Aorta (tissue), 5 donors: Measurements from ENCODE around the gene CPSF3. TPM values are rescaled to one million over a fixed set of nuclear protein-coding genes. Genes with fewer than 3 reads are reported as not detected.

ENCODE experiments used
- ATAC-seq: fragments of 200-7000 bp; cut with Tn5 transposase; one replicate; pipeline ENCODE4 v1.9.1; 2022; ENCODE audit warnings: moderate library complexity; ENCODE audit not compliant: low FRiP score
- DNase-seq, 2 donors: peaks; one replicate each; pipeline ENCODE4 v3.0.0-alpha.2; 2020
- H3K27ac ChIP-seq, 2 donors: one replicate each; pipeline ENCODE4 v1.5.1; 2013; ENCODE audit warnings: low read length in 2 of 2, mild to moderate bottlenecking in 2 of 2, moderate library complexity in 2 of 2, control low read depth in 1 of 2, inconsistent platforms in 1 of 2, low read depth in 1 of 2
- H3K27me3 ChIP-seq, 2 donors: one replicate each; pipeline ENCODE4 v1.6.1; 2013; ENCODE audit warnings: control low read depth in 1 of 2, low read length in 1 of 2, mild to moderate bottlenecking in 1 of 2, moderate library complexity in 1 of 2; ENCODE audit not compliant: insufficient read depth in 2 of 2, control insufficient read depth in 1 of 2
- H3K36me3 ChIP-seq, 2 donors: one replicate each; pipeline ENCODE4 v1.6.1; 2013; ENCODE audit warnings: control low read depth in 1 of 2, low read length in 1 of 2, mild to moderate bottlenecking in 1 of 2; ENCODE audit not compliant: insufficient read depth in 2 of 2, control insufficient read depth in 1 of 2
- H3K4me1 ChIP-seq, 2 donors: one replicate each; pipeline ENCODE4 v1.6.1; 2013; ENCODE audit warnings: low read length in 2 of 2, control low read depth in 1 of 2, mild to moderate bottlenecking in 1 of 2, moderate library complexity in 1 of 2; ENCODE audit not compliant: insufficient read depth in 2 of 2, control insufficient read depth in 1 of 2
- H3K4me3 ChIP-seq, 2 donors: one replicate each; pipeline ENCODE4 v1.5.1; 2013; ENCODE audit warnings: low read length in 2 of 2, control low read depth in 1 of 2, mild to moderate bottlenecking in 1 of 2
- H3K9me3 ChIP-seq: one replicate; pipeline ENCODE4 v1.6.1; 2013; ENCODE audit warnings: mild to moderate bottlenecking, low read length; ENCODE audit not compliant: control insufficient read depth
- WGBS, 2 donors: extraction: QIAGEN DNeasy Blood & Tissue Kit; methylation state at CpG; one replicate each; pipeline ENCODE4 v1.1.7; 2013; 5-methylcytosine and 5-hydroxymethylcytosine counted together
- intact Hi-C, 2 donors: fragments of 100-400 bp; cut with DNase I; formaldehyde crosslinking; loops; one replicate each; pipeline versions ENCODE4 v1.14.2 to v1.15.0; 2022
- polyA plus RNA-seq, 2 donors: library from polyadenylated mRNA; stranded (reverse); fragments of 200-250 nt; gene quantifications; one replicate each; pipeline ENCODE4 v1.2.3, GENCODE V29; 2013
- total RNA-seq, 2 donors: library from RNA; stranded (reverse); fragmentation: NEBNext Ultra II Directional; extraction: Animal tissue kit (Norgen Biotek cat#: 25700); gene quantifications; one replicate each; pipeline ENCODE4 v1.2.1, GENCODE V29; 2021
- donor health status: healthy with polysubstance abuse.
- donor health status: Bipolar disorder and iron deficiency.
- donor health status: DM: no; HTN: no; CAD: no.
- donor health status: DM: no; HTN: no; CAD: no.
- donor health status: DM: yes; HTN: yes; CAD: no.

Gene CPSF3
- total and polyA plus RNA-seq, 4 donors, result 12.9 to 20.4 (median 14.7) TPM

- ATAC-seq (no peak), DNase-seq (no peak)
- Histone ChIP-seq H3K27ac (no peak overlapping the region), H3K9me3 (no peaks in the 10 kb centered on the region), H3K27me3 (no peaks in the 10 kb centered on the region), H3K4me3 (no peak overlapping the region), H3K36me3 (peaks cover 0 to 8% of the 10 kb centered on the region in 2 donors), H3K4me1 (no peaks in the 10 kb centered on the region)
- WGBS, 2 donors, result 95 to 97% methylated on average over 1 of the region's 1 CpG
- intact Hi-C loops, result no loop called here
These were observed 16.7 kb downstream of the CPSF3 start for GRCh38 chr2:9440058-9440727.

GRCh38 chr2:9441556-9441955 is 18.1 kb downstream of the CPSF3 start:
- no peaks in the 10 kb centered on the region for H3K27me3 ChIP-seq
- DNase-seq, result no peak
- 32 to 35% methylated on average over 3 of the region's 3 CpGs for WGBS, 2 donors
- no peak overlapping the region for H3K27ac ChIP-seq
- H3K4me3 ChIP-seq, result no peak overlapping the region
- no peaks in the 10 kb centered on the region for H3K9me3 ChIP-seq
- intact Hi-C loops, result no loop called here
- H3K4me1 ChIP-seq, result no peaks in the 10 kb centered on the region
- ATAC-seq, result no peak
- H3K36me3 ChIP-seq, result peaks cover 0 to 8% of the 10 kb centered on the region in 2 donors

- H3K27me3 ChIP-seq, result no peaks in the 10 kb centered on the region
- ATAC-seq (no peak), DNase-seq (no peak)
- H3K4me3 ChIP-seq, result no peak overlapping the region
- no peak overlapping the region for H3K27ac ChIP-seq
- intact Hi-C loops, result no loop called here
- no peaks in the 10 kb centered on the region for H3K4me1 ChIP-seq
- peaks cover 0 to 5% of the 10 kb centered on the region in 2 donors for H3K36me3 ChIP-seq
- H3K9me3 ChIP-seq, result no peaks in the 10 kb centered on the region
- 92 to 93% methylated on average over 5 of the region's 5 CpGs for WGBS, 2 donors
These were observed 20.1 kb downstream of the CPSF3 start for GRCh38 chr2:9443526-9443925.

- H3K36me3 ChIP-seq, result peaks cover 0 to 5% of the 10 kb centered on the region in 2 donors
- no peak overlapping the region for H3K4me3 ChIP-seq
- WGBS, 2 donors, result 91 to 94% methylated on average over 7 of the region's 7 CpGs
- no peaks in the 10 kb centered on the region for H3K27me3 ChIP-seq
- no peaks in the 10 kb centered on the region for H3K4me1 ChIP-seq
- DNase-seq, result no peak
- ATAC-seq, result no peak
- H3K9me3 ChIP-seq, result no peaks in the 10 kb centered on the region
- H3K27ac ChIP-seq, result no peak overlapping the region
- intact Hi-C loops, result no loop called here
These were observed 21.6 kb downstream of the CPSF3 start for GRCh38 chr2:9445089-9445488.

GRCh38 chr2:9451231-9451630 is 27.8 kb downstream of the CPSF3 start:
- H3K9me3 ChIP-seq, result no peaks in the 10 kb centered on the region
- H3K4me3 ChIP-seq, result no peak overlapping the region
- H3K4me1 ChIP-seq, result no peaks in the 10 kb centered on the region
- H3K36me3 ChIP-seq, result peaks cover 0 to 2% of the 10 kb centered on the region in 2 donors
- H3K27me3 ChIP-seq, result no peaks in the 10 kb centered on the region
- intact Hi-C loops, result no loop called here
- DNase-seq (no peak), ATAC-seq (no peak)
- H3K27ac ChIP-seq, result no peak overlapping the region
- WGBS, 2 donors, result 94 to 99% methylated on average over 1 of the region's 1 CpG

GRCh38 chr2:9460441-9461017 is 37.1 kb downstream of the CPSF3 start:
- ATAC-seq (no peak), DNase-seq (no peak)
- H3K27me3 ChIP-seq, result no peaks in the 10 kb centered on the region
- H3K9me3 ChIP-seq, result no peaks in the 10 kb centered on the region
- no peaks in the 10 kb centered on the region for H3K4me1 ChIP-seq
- no peak overlapping the region for H3K4me3 ChIP-seq
- intact Hi-C loops, result no loop called here
- 90 to 99% methylated on average over 3 of the region's 3 CpGs for WGBS, 2 donors
- H3K27ac ChIP-seq, result no peak overlapping the region
- H3K36me3 ChIP-seq, result peaks cover 0 to 7% of the 10 kb centered on the region in 2 donors

GRCh38 chr2:9461079-9461478 is 37.6 kb downstream of the CPSF3 start:
- Histone ChIP-seq H3K27me3 (no peaks in the 10 kb centered on the region), H3K27ac (no peak overlapping the region), H3K4me1 (no peaks in the 10 kb centered on the region), H3K4me3 (no peak overlapping the region), H3K9me3 (no peaks in the 10 kb centered on the region), H3K36me3 (peaks cover 0 to 7% of the 10 kb centered on the region in 2 donors)
- intact Hi-C loops, result no loop called here
- 91 to 93% methylated on average over 3 of the region's 3 CpGs for WGBS, 2 donors
- ATAC-seq (no peak), DNase-seq (no peak)

- H3K27me3 ChIP-seq, result no peaks in the 10 kb centered on the region
- H3K9me3 ChIP-seq, result no peaks in the 10 kb centered on the region
- no peak for ATAC-seq
- 75 to 85% methylated on average over 5 of the region's 5 CpGs for WGBS, 2 donors
- H3K4me3 ChIP-seq, result no peak overlapping the region
- peaks cover 0 to 7% of the 10 kb centered on the region in 2 donors for H3K36me3 ChIP-seq
- intact Hi-C loops, result no loop called here
- no peak for DNase-seq
- no peaks in the 10 kb centered on the region for H3K4me1 ChIP-seq
- H3K27ac ChIP-seq, result no peak overlapping the region
These were observed 38.9 kb downstream of the CPSF3 start for GRCh38 chr2:9462313-9462712.
